Measurements from ENCODE around the gene ARID1B.
"Not testable (repeated sequence)": the region's sequence is repeated elsewhere in the genome, so short reads cannot be mapped to it uniquely, and the experiment has no call there.

ARID1B gene

DNA sequence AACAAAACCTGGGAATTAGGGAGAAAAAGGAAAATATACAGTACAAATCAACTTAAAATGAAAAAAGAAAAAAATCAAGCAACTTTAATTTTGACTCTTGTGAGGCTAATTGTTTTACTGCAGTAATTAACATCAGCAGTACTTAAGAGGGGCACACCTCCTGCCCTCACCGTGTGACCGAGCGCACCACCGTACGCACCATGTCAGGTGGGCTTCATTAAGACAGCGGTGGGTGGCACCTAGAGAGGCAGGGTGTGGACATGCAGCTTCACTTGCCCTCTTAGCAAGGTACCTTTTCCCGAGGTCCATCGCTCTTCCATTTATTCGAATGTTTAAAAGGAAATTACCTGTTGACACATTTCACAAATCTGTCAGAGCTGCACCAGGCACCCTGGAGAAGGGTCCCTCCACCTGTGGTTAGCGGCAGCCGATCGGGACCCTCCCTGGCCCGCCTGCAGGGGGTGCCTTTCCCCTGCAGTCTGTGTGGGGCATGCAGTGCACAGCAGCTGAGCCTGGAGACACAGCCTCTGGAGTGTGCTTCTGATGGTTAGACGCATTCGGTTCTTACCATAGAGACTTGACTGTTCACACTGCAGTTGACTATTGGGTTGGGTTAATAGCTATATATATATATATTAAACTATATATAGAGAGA is 362.0 kb downstream of the ARID1B start:
- DNase-seq (ENCODE audit: low read depth), result no peak

DNA sequence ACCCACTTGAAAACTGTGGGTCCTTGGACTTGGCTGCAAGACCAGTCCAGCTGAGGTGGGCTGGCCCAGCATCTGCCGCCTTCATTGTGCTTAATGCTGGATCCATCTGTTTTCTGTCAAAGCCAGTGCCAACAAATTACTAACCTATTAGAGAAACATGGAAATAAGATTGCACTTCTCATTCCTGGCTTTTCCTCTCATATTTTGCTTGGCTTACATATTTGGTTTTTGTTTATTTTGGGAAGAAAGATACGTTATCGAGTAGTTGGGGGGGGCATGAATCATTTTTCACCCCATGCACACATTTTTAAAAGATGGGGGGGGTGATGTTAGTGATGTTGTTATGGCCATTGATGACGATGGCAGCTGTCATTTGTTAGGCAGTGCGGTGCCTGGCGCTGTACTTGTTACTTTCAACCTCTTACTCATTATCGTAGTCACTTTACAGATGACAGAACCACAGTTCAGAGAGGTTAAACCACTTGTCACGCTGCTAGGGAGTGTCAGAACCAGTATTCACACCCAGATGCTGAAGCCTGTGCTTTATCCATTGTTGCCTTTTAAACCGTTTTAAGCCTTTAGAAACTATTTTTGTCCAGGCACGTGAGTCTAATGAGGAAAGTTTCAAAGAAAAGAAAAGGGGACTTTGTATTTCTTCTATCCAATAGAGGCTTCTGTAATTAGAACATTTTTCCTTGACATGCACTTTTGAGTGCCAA is 366.2 kb downstream of the ARID1B start:
- peak; percentile 45 for DNase-seq (ENCODE audit: low read depth)

DNA sequence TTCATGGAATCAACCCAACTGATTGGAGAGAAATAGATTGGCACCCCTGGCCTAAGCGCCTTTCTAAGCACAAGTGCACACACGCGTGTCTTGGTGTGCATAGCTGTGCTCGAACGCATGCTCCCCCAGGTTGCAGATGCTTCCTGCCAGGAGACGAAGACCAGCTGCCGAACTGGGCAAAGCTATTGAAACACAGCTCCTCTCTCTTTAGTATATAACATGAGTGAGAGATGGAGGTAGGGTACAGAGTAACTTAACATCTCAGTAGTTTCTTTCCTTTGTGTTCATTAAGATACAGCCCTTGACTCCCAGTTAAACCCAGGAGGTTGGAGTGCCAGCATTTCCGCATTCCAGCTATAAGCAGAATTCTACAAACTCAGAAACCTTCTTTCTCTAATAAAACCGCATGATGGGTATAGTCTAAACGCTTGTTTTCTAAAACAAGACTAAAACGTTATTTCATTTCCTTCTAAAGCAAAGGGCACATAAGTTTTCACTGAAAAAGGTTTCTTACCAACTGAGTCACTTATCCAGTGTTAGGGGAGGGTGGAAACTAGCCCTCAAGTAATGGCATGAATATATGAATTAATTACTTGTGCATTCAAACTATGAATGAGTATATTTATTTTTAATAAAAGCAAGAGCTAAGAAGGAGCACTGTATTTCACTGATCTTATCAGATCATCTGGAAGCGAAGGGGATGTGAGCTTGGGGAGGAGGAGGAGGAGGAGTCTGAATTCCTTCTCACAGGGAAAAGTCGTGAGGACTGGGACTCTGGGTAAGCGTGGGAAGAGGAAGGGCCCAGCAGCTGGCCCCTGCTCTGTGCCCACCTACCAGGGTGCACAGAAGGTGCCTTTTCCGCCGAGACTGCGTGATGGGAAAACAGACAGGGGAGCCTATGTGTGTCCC is 367.0 kb downstream of the ARID1B start:
- no peak for DNase-seq (ENCODE audit: low read depth)

DNA sequence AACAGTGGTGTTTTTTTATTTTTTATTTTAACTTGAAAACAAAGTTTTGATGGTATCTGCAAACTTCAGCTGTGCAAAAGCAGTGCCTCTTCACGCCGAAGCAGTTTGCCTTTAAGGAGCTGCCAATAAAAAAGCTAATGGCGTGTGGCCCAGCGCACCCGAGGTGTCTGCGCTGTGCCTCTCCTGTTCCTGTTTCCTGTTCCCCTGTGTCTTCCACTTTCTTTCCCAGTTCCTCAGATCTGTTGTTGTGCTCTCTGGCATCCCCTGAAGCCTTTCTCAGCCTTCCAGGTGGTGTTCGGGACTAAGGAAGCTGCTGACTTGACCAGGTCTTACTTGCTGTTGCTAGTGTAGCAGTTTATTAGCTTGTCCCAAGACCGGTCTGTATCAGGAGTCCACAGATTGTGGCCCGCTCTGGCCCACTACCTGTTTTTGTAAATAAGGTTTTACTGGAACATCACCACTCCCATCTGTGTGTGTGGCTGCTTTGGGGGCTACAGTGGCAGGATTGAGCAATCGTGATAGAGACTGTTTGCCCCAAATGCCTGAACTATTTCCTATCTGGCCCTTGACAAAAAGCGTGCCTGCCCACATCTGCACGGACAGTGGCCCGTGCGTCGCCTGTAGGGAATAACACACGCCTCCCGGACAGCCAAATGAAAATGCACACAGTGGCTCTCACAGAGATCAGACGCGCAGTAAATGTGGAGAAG is 367.8 kb downstream of the ARID1B start:
- no peak for DNase-seq (ENCODE audit: low read depth)

DNA sequence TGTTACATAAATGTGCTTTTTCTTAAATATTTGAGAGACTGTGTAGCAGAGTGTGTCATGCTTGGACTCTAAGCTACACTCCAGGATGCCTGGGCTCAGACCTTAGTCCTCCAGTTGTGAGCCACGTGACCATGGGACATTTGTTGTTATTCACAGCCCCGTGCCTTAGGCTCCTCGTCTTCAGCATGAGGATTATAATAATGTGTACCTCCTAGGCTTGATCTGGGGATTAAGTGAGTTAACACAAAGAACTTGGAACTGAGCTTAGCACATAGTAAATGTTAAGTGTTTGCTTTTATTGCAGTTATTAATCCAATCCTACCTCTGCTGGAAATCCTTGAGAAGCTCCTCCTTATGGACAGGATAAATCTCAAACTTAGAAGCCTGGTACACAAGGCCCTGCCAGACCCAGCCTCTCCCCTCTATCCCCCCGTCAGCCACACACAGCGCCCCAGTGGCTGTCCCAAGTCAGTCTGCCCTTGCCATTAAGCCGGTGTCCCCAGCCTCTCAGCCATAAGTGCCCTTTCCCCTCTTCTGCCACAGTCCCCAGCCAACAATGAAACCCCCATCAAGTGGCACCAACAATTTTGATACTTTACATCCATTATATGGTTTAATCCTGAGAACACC is 368.6 kb downstream of the ARID1B start:
- DNase-seq (ENCODE audit: low read depth), result peak; percentile 21

DNA sequence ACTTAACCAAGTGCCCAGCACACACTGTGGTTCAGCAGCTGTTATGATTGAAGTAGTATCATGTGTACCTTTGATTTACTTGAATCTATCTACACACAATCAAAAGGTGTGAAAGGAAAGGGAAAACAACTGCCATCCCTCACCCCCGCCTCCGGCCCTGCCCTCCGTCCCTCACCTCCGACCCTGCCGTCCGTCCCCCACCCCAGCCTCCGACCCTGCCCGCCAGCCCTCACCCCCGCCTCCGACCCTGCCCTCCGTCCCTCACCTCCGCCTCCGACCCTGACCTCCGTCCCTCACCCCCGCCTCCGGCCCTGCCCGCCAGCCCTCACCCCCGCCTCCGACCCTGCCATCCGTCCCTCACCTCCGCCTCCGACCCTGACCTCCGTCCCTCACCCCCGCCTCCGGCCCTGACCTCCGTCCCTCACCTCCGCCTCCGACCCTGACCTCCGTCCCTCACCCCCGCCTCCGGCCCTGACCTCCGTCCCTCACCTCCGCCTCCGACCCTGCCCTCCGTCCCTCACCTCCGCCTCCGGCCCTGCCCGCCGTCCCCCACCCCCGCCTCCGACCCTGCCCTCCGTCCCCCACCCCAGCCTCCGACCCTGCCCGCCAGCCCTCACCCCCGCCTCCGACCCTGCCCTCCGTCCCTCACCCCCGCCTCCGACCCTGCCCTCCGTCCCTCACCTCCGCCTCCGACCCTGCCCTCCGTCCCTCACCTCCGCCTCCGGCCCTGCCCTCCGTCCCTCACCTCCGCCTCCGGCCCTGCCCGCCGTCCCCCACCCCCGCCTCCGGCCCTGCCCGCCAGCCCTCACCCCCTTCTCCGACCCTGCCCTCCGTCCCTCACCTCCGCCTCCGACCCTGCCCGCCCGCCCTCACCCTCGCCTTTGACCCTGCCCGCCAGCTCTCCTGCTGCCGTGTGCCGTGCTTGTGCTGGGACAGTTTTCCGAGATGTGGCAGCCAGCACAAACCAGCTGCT is 370.2 kb downstream of the ARID1B start:
- DNase-seq (ENCODE audit: low read depth), result not testable (repeated sequence)

DNA sequence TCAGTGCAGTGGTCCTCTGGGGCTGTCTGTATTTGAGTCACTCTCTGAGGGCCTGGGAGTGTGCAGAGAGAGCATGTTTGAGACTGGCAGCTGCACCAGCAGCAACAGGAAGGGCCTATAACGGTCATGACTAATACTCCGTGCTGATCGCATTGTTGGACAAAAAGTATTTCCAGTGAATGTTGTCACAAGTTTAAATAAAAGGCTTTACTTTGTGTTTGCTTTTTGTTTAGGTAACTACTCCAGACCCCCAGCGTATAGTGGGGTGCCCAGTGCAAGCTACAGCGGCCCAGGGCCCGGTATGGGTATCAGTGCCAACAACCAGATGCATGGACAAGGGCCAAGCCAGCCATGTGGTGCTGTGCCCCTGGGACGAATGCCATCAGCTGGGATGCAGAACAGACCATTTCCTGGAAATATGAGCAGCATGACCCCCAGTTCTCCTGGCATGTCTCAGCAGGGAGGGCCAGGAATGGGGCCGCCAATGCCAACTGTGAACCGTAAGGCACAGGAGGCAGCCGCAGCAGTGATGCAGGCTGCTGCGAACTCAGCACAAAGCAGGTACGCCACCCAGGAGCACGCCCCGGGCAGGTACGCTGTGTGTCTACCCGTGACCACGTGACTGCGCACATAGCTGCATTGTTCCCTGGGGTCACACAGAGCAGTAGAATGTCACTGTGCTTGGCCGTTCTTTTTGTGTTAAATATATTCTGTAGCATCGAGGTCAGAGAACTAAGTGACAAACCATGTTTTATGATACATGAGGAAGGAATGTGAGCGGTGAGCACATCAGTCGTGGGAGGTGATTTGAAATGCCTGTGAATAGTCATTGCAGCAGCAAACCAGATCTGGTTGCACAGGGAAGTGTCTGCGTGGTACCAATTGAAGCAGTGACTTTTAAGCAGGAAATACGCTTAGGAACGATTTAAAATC is 371.5 kb downstream of the ARID1B start:
- peak; percentile 90 for DNase-seq (ENCODE audit: low read depth)

DNA sequence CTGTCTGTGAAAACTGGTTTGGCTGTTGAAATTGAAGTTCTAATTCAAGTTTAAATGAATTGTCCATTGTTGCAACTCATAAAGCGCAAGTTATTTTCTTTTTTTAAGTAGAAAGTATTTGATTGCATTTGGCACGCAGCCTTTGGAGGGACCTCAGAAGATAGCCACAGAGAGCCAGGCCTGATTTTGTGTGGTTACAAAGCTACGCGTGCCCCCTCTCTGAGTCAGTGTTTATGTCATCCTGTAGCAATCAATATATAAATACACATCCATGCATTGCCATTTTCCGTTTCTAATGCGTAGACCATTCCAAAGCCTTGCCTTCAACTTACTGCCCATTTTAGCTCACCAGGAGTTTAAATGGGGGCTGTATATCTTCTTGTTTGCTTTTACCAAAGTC is 372.9 kb downstream of the ARID1B start:
- DNase-seq (ENCODE audit: low read depth), result no peak

DNA sequence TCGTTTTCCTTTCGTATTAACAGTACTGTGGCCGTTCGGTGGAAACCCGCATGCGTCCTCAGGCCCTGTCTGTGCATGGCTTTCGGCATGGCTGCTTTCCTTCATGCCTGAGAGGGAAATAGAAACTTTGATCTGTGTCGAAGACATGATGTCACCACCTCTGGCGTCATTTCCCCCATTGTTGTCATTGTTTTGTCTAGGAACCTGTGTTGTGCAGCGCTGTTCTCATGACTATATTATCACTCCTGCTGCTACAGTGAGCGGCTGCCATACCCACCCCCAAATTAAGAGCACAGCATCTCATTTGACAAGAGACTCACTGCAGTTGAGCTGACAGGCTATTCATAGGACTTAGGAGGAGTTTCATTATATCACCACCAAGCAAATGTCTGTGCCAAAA is 373.9 kb downstream of the ARID1B start:
- DNase-seq (ENCODE audit: low read depth), result no peak

DNA sequence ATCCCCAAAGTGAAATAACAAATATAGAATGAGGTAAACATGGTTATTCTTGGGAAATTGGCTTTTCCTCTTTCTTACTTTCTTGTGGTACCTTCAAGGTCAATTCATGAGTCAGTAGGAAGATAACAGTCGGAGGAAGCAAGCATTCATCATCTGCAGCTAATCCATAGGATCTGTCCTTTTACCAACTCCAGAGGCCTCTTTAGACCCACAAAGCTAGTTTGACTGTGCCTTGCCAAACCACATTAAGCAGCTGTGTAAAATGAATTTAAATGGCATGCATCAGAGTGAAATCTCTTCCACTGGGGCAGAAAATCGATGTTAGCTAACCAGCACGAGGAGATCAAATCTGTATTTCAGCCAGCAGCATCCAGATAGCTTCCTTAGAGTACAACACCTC is 374.8 kb downstream of the ARID1B start:
- peak; percentile 28 for DNase-seq (ENCODE audit: low read depth)

DNA sequence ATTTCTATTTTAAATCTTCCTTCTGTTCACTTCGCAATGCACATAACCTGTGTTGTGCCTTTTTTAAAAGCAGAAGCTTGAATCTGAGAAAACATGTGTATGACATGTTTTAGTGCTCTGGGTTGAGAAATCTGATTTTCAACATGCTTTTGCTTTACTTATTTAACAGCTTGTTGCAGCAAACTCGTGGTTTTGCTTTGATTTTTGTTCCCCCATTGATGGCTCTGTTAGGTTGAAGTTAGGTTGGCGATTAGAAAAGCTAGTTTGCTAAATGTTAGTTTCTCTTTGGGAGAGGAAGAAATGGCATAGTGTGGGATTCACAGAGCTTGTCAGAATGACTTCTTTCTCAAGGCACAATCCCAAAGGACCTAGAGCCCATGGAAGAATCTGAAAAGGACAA is 375.4 kb downstream of the ARID1B start:
- DNase-seq (ENCODE audit: low read depth), result no peak

DNA sequence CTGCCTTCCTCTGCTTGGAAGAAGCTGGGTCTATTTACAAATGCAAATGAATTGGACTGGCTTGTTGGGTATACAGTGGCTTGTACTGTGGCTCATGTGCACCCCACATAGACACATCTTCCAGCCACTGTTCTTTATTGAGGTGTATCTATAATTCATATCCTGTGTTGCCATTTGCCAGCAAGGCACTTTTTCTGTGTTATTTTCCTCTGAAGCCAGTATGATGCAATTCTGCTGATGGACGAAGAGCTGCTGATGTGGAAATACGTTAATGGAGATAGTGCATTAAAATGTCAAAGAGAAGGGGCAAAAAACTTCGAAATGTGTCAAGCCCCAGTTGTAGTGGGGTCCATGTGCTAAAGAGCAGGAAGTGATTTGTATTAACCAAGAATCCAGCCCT is 378.6 kb downstream of the ARID1B start:
- no peak for DNase-seq (ENCODE audit: low read depth)

DNA sequence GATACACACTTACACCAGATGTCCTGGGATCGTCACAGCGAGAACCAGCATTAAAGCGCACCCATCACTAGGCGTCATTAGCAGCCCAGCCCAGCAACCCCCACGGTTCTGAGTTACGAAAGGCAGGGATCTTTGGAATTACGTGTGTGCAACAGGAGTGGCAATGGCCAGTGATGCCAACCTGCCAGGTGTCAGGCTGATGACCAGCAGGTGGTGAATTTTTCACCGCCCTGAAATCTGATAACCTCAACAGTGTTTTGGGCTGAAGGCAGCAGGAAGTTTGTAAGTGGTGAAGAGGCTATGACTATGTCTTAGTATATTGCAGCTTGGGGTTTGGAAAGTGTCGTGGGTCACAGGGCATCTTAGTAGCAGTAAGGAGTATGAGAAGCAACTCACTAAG is 380.1 kb downstream of the ARID1B start:
- DNase-seq (ENCODE audit: low read depth), result no peak

DNA sequence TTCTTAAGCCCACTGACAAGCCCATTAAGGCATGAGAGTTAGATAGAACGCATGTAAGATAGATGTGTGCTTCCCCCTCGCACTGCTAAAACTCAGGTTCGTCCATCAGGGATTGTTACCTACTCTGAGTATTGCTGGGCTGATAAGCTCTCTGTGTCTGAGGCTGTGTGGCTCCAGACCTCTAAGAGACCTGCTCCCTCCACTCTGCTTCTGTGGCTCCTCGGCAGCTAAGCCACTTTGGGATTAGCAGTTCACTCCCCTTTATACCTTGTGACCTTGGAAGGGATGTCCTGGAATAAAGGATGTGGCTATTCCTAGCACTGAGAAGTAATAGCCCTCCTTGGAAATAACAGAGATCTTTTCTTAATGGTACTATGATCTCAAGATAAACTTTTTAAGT is 381.3 kb downstream of the ARID1B start:
- DNase-seq (ENCODE audit: low read depth), result no peak

DNA sequence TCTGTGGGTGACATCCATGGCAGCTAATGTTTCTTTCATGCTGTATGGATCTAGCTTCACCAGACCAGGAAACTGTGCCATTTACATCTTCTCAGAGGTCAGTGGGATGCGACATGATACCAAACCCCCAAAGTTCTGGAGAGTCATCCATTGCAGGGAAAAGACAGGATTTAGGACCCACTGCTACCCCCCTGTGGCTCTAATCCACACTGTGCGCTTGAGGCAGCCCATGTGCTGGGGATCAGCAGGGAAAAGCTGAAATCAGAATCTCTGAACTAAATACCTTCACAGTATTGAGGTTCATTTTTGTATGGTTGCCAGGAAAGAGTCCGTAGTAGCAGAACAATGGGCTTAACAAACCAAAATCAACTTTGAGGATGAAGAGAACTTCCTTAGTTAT is 381.7 kb downstream of the ARID1B start:
- DNase-seq (ENCODE audit: low read depth), result no peak

DNA sequence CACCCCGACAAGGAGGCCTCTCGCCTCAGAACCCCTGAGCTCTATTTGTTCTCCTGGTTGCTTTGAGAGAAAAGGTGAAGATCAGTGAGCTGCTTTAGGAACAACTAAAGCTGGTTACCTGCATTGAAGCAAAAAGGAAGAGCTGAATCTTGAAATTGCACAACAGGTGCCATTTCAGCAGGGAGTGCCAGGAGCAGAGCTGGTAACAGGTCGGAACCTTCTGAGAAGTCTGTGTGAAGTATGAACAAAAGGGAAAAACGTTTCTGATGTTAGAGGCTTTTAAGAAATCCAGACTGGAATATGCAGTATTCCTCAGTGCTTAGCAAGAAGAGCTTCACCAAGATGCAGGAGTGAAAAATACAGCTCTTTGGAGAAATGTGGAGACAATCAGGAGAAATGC is 382.2 kb downstream of the ARID1B start:
- DNase-seq (ENCODE audit: low read depth), result no peak

DNA sequence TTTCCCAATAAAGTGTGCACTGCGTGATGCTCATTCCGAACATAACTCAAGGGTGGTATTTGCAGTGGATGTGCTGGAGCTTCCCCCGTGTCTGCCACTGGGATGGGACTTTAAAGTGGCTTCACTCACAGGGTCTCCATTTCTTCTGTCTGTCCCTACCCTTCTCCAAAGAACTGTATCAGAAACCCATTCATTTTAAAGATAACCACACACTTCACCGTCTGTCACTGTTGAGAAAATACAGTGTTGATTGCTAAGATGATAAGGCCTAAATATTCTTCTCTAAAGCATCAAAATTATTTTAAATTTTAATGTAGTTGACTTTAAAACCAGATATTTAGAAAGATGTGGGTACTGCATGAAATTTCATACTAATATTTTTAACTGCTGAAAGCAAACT is 384.7 kb downstream of the ARID1B start:
- no peak for DNase-seq (ENCODE audit: low read depth)

DNA sequence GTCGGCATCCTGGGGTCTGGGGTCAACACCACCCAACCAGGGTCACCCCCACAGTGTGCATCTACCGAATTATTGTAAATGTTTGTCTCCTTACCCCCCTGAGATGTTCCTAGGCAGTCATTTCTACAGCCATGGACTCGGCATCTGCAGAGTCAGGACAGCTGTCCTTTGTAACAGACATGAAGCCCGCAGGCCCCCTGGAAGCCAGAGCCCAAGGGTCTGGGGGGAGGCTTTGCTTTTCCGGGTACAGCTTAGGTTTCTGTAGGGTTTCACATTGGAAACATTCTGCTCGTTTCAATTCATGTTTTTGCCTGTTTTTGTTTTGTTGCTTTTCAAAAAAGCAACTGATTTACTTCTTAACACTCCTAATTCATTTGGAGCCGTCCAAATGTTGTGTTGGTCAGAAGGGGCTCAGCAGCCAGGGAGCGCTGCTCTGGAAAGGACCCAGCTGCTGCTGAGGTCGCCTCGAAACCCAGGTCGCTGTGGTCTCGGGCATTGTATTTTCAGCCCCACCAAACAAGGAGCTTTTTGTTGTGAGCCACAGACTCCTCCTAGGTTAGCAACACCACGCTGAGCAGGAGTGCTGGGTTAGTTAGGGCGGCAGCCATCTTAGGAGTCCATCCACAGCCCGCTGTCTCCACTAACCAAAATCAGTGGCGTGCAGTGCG is 385.7 kb downstream of the ARID1B start:
- no peak for DNase-seq (ENCODE audit: low read depth)
